22Rv1 (cell line): ENCODE results near the gene CEL.
"Not testable (repeated sequence)": the region's sequence is repeated elsewhere in the genome, so short reads cannot be mapped to it uniquely, and the experiment has no call there.

ENCODE experiments used
- H3K27ac ChIP-seq: fragments of 450-650 bp; 2 replicates; pipeline ENCODE4 v1.5.1; 2017
- ZFX ChIP-seq: fragments of 450-650 bp; IDR thresholded peaks from 2 replicates; pipeline ENCODE4 v1.6.1; 2017; ENCODE audit warnings: antibody characterized with exemption, borderline replicate concordance
- TF ChIP-seq, protein P1 (sequence below): fragments of 450-650 bp; IDR thresholded peaks from 2 replicates; pipeline ENCODE4 v1.5.1; 2017; ENCODE audit warnings: mild to moderate bottlenecking

The CEL gene

GRCh38 chr9:133080161-133080560 lies 18.4 kb downstream of the CEL start:
- no peak for TF ChIP-seq ZFX
- TF ChIP-seq, protein P1, sequence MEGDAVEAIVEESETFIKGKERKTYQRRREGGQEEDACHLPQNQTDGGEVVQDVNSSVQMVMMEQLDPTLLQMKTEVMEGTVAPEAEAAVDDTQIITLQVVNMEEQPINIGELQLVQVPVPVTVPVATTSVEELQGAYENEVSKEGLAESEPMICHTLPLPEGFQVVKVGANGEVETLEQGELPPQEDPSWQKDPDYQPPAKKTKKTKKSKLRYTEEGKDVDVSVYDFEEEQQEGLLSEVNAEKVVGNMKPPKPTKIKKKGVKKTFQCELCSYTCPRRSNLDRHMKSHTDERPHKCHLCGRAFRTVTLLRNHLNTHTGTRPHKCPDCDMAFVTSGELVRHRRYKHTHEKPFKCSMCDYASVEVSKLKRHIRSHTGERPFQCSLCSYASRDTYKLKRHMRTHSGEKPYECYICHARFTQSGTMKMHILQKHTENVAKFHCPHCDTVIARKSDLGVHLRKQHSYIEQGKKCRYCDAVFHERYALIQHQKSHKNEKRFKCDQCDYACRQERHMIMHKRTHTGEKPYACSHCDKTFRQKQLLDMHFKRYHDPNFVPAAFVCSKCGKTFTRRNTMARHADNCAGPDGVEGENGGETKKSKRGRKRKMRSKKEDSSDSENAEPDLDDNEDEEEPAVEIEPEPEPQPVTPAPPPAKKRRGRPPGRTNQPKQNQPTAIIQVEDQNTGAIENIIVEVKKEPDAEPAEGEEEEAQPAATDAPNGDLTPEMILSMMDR: no peak
- H3K27ac ChIP-seq: no peak overlapping the region

DNA sequence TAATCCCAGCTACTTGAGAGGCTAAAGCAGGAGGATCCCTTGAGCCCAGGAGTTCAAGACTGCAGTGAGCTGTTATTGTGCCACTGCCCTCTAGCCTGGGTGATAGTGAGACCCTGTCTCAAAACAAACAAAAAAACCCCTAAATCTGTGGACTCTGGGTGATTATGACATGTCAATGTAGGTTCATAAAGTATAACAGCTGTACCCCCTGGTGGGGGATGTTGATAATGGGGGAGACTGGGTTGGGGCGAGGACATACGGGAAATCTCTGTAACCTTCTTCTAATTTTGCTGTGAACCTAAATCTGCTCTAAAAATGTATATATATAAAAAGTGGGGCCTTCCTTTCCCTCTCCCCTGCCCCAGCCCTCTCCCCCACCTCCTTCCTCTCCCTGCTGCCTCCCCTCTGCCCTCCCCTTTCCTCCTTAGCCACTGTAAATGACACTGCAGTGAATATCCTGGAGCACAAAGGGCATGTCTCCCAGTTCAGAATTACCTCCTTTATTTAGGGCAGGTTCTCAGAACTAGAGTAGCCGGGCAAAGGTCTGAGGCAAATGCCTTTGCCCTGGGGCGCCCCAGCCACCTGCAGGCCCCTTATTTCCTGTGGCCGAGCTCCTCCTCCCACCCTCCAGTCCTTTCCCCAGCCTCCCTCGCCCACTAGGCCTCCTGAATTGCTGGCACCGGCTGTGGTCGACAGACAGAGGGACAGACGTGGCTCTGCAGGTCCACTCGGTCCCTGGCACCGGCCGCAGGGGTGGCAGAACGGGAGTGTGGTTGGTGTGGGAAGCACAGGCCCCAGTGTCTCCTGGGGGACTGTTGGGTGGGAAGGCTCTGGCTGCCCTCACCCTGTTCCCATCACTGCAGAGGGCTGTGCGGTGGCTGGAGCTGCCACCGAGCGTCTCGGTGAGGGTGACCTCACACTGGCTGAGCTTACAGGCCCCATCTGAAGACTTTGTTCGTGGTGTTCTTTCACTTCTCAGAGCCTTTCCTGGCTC lies 19.3 kb downstream of the CEL start:
- not testable (repeated sequence) for H3K27ac ChIP-seq

GRCh38 chr9:133081957-133082644 lies 20.3 kb downstream of the CEL start:
- not testable (repeated sequence) for H3K27ac ChIP-seq

DNA sequence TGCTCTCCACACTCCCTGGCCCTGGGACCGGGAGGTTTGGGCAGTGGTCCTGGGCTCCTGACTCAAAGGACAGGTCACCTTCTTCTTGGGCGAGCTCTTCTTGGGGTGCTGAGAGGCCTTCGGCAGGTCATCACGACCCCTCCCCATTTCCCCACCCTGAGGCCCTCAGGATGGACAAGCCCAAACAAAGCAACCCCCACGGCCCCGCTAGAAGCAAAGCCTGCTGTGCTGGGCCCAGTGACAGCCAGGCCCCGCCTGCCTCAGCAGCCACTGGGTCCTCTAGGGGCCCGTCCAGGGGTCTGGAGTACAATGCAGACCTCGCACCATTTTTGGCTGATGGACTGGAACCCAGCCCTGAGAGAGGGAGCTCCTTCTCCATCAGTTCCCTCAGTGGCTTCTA lies 21.9 kb downstream of the CEL start:
- H3K27ac ChIP-seq: not testable (repeated sequence)

GRCh38 chr9:133086212-133086860 lies 24.6 kb downstream of the CEL start:
- not testable (repeated sequence) for H3K27ac ChIP-seq

DNA sequence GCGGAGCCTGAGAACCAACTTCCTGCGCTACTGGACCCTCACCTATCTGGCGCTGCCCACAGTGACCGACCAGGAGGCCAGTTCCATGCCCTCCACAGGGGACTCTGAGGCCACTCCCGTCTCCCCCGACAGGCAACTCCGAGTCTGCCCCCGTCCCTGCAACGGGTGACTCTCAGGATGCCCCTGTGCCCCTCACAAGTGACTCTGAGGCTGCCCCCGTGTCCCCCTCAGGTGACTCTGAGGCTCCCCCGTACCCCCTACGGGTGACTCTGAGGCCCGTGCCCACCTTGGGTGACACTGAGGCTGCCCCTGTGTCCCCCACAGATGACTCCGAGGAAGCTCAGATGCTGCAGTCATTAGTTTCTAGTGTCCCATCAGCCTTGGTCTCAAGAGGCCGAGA lies 25.1 kb downstream of the CEL start:
- H3K27ac ChIP-seq: no peak overlapping the region
- no peak for TF ChIP-seq ZFX
- TF ChIP-seq, protein P1: no peak

- no peak overlapping the region for H3K27ac ChIP-seq
- TF ChIP-seq, protein P1: no peak
- no peak for TF ChIP-seq ZFX
Observed at GRCh38 chr9:133087429-133088145, 25.8 kb downstream of the CEL start.

- no peak overlapping the region for H3K27ac ChIP-seq
- TF ChIP-seq, protein P1: no peak
- no peak for TF ChIP-seq ZFX
Observed at GRCh38 chr9:133088146-133088750, 26.5 kb downstream of the CEL start.

DNA sequence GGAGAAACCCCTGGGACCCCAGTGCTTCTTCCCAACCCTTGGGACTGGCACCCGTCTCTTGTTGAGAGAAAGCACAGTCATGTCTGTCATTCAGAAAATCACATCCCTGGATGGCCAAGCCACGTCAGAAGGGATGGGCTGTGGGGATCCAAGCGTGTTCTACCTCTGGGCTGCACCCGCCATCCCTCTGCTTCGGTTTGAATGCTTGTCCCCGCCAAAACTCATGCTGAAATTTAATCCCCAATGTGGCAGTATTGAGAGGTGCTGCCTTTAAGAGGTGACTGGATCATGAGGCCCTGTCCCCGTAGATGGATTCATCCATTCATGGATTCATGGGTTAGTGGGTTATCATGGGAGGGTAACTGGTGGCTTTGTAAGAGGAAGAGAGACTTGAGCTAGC lies 27.0 kb downstream of the CEL start:
- no peak overlapping the region for H3K27ac ChIP-seq
- TF ChIP-seq, protein P1: no peak
- no peak for TF ChIP-seq ZFX
